ENCODE measurements around the gene PGLYRP4.

GRCh38 chr1:153309441-153309840, 39.2 kb downstream of the PGLYRP4 start:
- TF ChIP-seq ELF4 (IDR thresholded peaks at IDR 0.05) (no peak), FOXM1 (IDR thresholded peaks at IDR 0.05; ENCODE audit: borderline replicate concordance) (no peak), SP1 (IDR thresholded peaks at IDR 0.05) (no peak), TARDBP (IDR thresholded peaks at IDR 0.05) (no peak), L3MBTL2 (conservative IDR thresholded peaks at IDR 0.05) (no peak), FOXA1 (IDR thresholded peaks at IDR 0.05) (no peak), SUZ12 (IDR thresholded peaks at IDR 0.05) (no peak), NFRKB (IDR thresholded peaks at IDR 0.05) (no peak), BHLHE40 (IDR thresholded peaks at IDR 0.05; ENCODE audit: borderline replicate concordance) (no peak), LEF1 (IDR thresholded peaks at IDR 0.05; ENCODE audit: borderline replicate concordance) (no peak), CTBP1 (IDR thresholded peaks at IDR 0.05; ENCODE audit: borderline replicate concordance) (no peak), FOXK2 (IDR thresholded peaks at IDR 0.05) (no peak), ARNT (IDR thresholded peaks at IDR 0.05) (no peak)
- TF ChIP-seq, protein P1, sequence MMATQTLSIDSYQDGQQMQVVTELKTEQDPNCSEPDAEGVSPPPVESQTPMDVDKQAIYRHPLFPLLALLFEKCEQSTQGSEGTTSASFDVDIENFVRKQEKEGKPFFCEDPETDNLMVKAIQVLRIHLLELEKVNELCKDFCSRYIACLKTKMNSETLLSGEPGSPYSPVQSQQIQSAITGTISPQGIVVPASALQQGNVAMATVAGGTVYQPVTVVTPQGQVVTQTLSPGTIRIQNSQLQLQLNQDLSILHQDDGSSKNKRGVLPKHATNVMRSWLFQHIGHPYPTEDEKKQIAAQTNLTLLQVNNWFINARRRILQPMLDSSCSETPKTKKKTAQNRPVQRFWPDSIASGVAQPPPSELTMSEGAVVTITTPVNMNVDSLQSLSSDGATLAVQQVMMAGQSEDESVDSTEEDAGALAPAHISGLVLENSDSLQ (IDR thresholded peaks at IDR 0.05), result no peak
